A549 treated with Mapracorat at 1 μM for 4 hours (cell line): ENCODE results near the gene AOC1. TPM values are rescaled to one million over a fixed set of nuclear protein-coding genes. Genes with fewer than 3 reads are reported as not detected.

Source experiments
- total RNA-seq: library from RNA; stranded (reverse); fragments of 200-300 nt; extraction: Qiagen RNA extraction; gene quantifications from 5 replicates; pipeline ENCODE4 v1.2.3, GENCODE V29; 2022

AOC1 gene, protein sequence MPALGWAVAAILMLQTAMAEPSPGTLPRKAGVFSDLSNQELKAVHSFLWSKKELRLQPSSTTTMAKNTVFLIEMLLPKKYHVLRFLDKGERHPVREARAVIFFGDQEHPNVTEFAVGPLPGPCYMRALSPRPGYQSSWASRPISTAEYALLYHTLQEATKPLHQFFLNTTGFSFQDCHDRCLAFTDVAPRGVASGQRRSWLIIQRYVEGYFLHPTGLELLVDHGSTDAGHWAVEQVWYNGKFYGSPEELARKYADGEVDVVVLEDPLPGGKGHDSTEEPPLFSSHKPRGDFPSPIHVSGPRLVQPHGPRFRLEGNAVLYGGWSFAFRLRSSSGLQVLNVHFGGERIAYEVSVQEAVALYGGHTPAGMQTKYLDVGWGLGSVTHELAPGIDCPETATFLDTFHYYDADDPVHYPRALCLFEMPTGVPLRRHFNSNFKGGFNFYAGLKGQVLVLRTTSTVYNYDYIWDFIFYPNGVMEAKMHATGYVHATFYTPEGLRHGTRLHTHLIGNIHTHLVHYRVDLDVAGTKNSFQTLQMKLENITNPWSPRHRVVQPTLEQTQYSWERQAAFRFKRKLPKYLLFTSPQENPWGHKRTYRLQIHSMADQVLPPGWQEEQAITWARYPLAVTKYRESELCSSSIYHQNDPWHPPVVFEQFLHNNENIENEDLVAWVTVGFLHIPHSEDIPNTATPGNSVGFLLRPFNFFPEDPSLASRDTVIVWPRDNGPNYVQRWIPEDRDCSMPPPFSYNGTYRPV
- total RNA-seq: 0.05 to 0.32 TPM (median 0.13 TPM) in 3 of 5 replicates, not detected in the others

DNA sequence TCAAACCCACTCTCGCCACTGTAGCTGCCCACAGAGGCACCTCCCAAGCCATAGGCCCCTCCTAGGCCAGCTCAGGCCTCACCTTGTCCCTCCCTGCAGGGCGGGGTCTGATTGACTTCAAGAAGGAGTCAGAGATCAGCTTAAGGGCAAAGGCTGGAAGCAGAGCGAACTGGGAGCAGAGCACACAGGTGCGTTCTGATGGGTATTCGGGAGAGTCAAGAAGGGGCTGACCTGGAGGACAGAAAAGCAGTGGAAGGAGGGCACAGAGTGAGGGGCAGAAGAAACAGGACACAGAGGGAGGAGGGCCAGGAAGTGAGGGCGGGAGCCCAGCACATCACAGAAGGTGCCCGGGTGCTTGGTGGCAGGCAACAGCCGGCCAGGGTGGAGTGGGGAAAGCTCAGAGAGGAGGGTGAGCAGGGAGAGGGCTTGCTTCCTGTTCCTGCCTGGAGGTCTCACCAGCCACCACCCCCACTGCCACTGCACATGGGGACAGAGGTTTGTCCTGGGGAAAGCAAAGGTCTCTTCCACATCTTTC, at the start of gene AOC1:
TSS of gene AOC1 (plus strand) at position 147 of the 535 bp plus-strand sequence. CDS start 3,954 bp downstream, outside the sequence.

Other genes with a start within 250 kb of the AOC1 start
- not detected in 5 replicates for gene GIMAP6, start 220.1 kb upstream of the AOC1 start, total RNA-seq
- gene GIMAP2, start 166.8 kb upstream of the AOC1 start, total RNA-seq: not detected in 5 replicates
- gene GIMAP1, start 135.9 kb upstream of the AOC1 start, total RNA-seq: not detected in 5 replicates
- 0.08 TPM in 1 of 5 replicates, not detected in the others for gene GIMAP5, start 115.1 kb upstream of the AOC1 start, total RNA-seq
- 0.15 to 0.23 TPM (median 0.19 TPM) in 3 of 5 replicates, not detected in the others for gene TMEM176B, start 52.2 kb upstream of the AOC1 start, total RNA-seq
- not detected in 5 replicates for gene TMEM176A, start 51.7 kb upstream of the AOC1 start, total RNA-seq
- 1.6 to 2.2 TPM (median 2.0 TPM) in 5 replicates for gene KCNH2, start 125.8 kb downstream of the AOC1 start, total RNA-seq
- gene NOS3, start 138.5 kb downstream of the AOC1 start, total RNA-seq: 0.13 to 0.37 TPM (median 0.34 TPM) in 5 replicates
- gene ATG9B, start 172.0 kb downstream of the AOC1 start, total RNA-seq: 0.39 to 0.66 TPM (median 0.65 TPM) in 5 replicates
- gene ABCB8, start 175.9 kb downstream of the AOC1 start, total RNA-seq: 32.9 to 52.5 TPM (median 47.6 TPM) in 5 replicates
- gene ASIC3, start 196.0 kb downstream of the AOC1 start, total RNA-seq: 7.7 to 11.7 TPM (median 8.7 TPM) in 5 replicates
- 29.6 to 32.6 TPM (median 29.8 TPM) in 5 replicates for gene CDK5, start 205.4 kb downstream of the AOC1 start, total RNA-seq
- gene SLC4A2, start 207.1 kb downstream of the AOC1 start, total RNA-seq: 174 to 292 TPM (median 259 TPM) in 5 replicates
- 51.3 to 86.5 TPM (median 80.0 TPM) in 5 replicates for gene FASTK, start 228.3 kb downstream of the AOC1 start, total RNA-seq
- 38.5 to 59.2 TPM (median 55.5 TPM) in 5 replicates for gene TMUB1, start 231.0 kb downstream of the AOC1 start, total RNA-seq
- 44.1 to 66.6 TPM (median 65.4 TPM) in 5 replicates for gene AGAP3, start 234.0 kb downstream of the AOC1 start, total RNA-seq